Neuron (in vitro differentiated cells): Measurements from ENCODE around the gene WASL.
"Not testable (repeated sequence)": the region's sequence is repeated elsewhere in the genome, so short reads cannot be mapped to it uniquely, and the experiment has no call there.

ENCODE experiments used
- H2AFZ ChIP-seq: one replicate; pipeline ENCODE4 v1.6.1; 2013; ENCODE audit warnings: low read depth, mild to moderate bottlenecking, inconsistent platforms, low read length, moderate library complexity
- H3K27me3 ChIP-seq: one replicate; pipeline ENCODE4 v1.6.1; 2013; ENCODE audit warnings: low read length; ENCODE audit not compliant: insufficient read depth
- H3K36me3 ChIP-seq: one replicate; pipeline ENCODE4 v1.6.1; 2013; ENCODE audit warnings: low read length; ENCODE audit not compliant: insufficient read depth
- H3K4me1 ChIP-seq: one replicate; pipeline ENCODE4 v1.6.1; 2013; ENCODE audit warnings: low read length; ENCODE audit not compliant: insufficient read depth
- H3K4me3 ChIP-seq: 2 replicates; pipeline ENCODE4 v1.5.1; 2013; ENCODE audit warnings: mild to moderate bottlenecking, low read length, moderate library complexity
- H3K9me3 ChIP-seq: one replicate; pipeline ENCODE4 v1.6.1; 2013; ENCODE audit warnings: low read length

Gene WASL

GRCh38 chr7:123783820-123784219, 35.0 kb upstream of the WASL start:
- no peaks in the 10 kb centered on the region for H3K4me1 ChIP-seq
- no peaks in the 10 kb centered on the region for H3K9me3 ChIP-seq
- H3K36me3 ChIP-seq: no peaks in the 10 kb centered on the region
- H3K4me3 ChIP-seq: no peak overlapping the region
- H3K27me3 ChIP-seq: no peaks in the 10 kb centered on the region
- H2AFZ ChIP-seq: no peak overlapping the region

- no peak overlapping the region for H3K4me3 ChIP-seq
- H3K4me1 ChIP-seq: no peaks in the 10 kb centered on the region
- H3K36me3 ChIP-seq: no peaks in the 10 kb centered on the region
- no peaks in the 10 kb centered on the region for H3K9me3 ChIP-seq
- H2AFZ ChIP-seq: no peak overlapping the region
- no peaks in the 10 kb centered on the region for H3K27me3 ChIP-seq
Observed at GRCh38 chr7:123782071-123782798, 33.4 kb upstream of the WASL start.

GRCh38 chr7:123780472-123780871, 31.7 kb upstream of the WASL start:
- H3K36me3 ChIP-seq, H3K4me3 ChIP-seq, H3K27me3 ChIP-seq, H2AFZ ChIP-seq, H3K9me3 ChIP-seq, H3K4me1 ChIP-seq: not testable (repeated sequence)

- H3K36me3 ChIP-seq: no peaks in the 10 kb centered on the region
- no peaks in the 10 kb centered on the region for H3K27me3 ChIP-seq
- H2AFZ ChIP-seq: no peak overlapping the region
- no peaks in the 10 kb centered on the region for H3K4me1 ChIP-seq
- H3K9me3 ChIP-seq: no peaks in the 10 kb centered on the region
- H3K4me3 ChIP-seq: no peak overlapping the region
Observed at GRCh38 chr7:123774496-123774895, 25.7 kb upstream of the WASL start.

GRCh38 chr7:123773481-123773880, 24.7 kb upstream of the WASL start:
- Histone ChIP-seq H2AFZ (no peak overlapping the region), H3K4me1 (no peaks in the 10 kb centered on the region), H3K27me3 (no peaks in the 10 kb centered on the region), H3K36me3 (no peaks in the 10 kb centered on the region), H3K9me3 (no peaks in the 10 kb centered on the region), H3K4me3 (no peak overlapping the region)

- H3K4me3 ChIP-seq: no peak overlapping the region
- no peaks in the 10 kb centered on the region for H3K9me3 ChIP-seq
- H3K27me3 ChIP-seq: no peaks in the 10 kb centered on the region
- no peaks in the 10 kb centered on the region for H3K4me1 ChIP-seq
- H3K36me3 ChIP-seq: no peaks in the 10 kb centered on the region
- H2AFZ ChIP-seq: no peak overlapping the region
Observed at GRCh38 chr7:123772652-123773051, 23.8 kb upstream of the WASL start.

GRCh38 chr7:123771846-123772245, 23.0 kb upstream of the WASL start:
- no peak overlapping the region for H2AFZ ChIP-seq
- no peaks in the 10 kb centered on the region for H3K4me1 ChIP-seq
- H3K36me3 ChIP-seq: no peaks in the 10 kb centered on the region
- no peaks in the 10 kb centered on the region for H3K27me3 ChIP-seq
- H3K4me3 ChIP-seq: no peak overlapping the region
- H3K9me3 ChIP-seq: no peaks in the 10 kb centered on the region

GRCh38 chr7:123771256-123771655, 22.5 kb upstream of the WASL start:
- Histone ChIP-seq H3K9me3 (no peaks in the 10 kb centered on the region), H3K36me3 (no peaks in the 10 kb centered on the region), H3K27me3 (no peaks in the 10 kb centered on the region), H2AFZ (no peak overlapping the region), H3K4me1 (no peaks in the 10 kb centered on the region), H3K4me3 (no peak overlapping the region)

- no peaks in the 10 kb centered on the region for H3K36me3 ChIP-seq
- no peaks in the 10 kb centered on the region for H3K27me3 ChIP-seq
- H3K4me3 ChIP-seq: no peak overlapping the region
- H3K9me3 ChIP-seq: no peaks in the 10 kb centered on the region
- H3K4me1 ChIP-seq: no peaks in the 10 kb centered on the region
- H2AFZ ChIP-seq: no peak overlapping the region
Observed at GRCh38 chr7:123770378-123770777, 21.6 kb upstream of the WASL start.

- H3K9me3 ChIP-seq: no peaks in the 10 kb centered on the region
- H3K4me1 ChIP-seq: no peaks in the 10 kb centered on the region
- no peaks in the 10 kb centered on the region for H3K27me3 ChIP-seq
- no peaks in the 10 kb centered on the region for H3K36me3 ChIP-seq
- no peak overlapping the region for H3K4me3 ChIP-seq
- H2AFZ ChIP-seq: no peak overlapping the region
Observed at GRCh38 chr7:123769371-123769770, 20.6 kb upstream of the WASL start.

GRCh38 chr7:123768493-123768892, 19.7 kb upstream of the WASL start:
- Histone ChIP-seq H3K4me3 (no peak overlapping the region), H3K27me3 (no peaks in the 10 kb centered on the region), H3K4me1 (no peaks in the 10 kb centered on the region), H3K36me3 (no peaks in the 10 kb centered on the region), H3K9me3 (no peaks in the 10 kb centered on the region), H2AFZ (no peak overlapping the region)

- H3K27me3 ChIP-seq: no peaks in the 10 kb centered on the region
- H3K9me3 ChIP-seq: no peaks in the 10 kb centered on the region
- no peaks in the 10 kb centered on the region for H3K4me1 ChIP-seq
- no peak overlapping the region for H2AFZ ChIP-seq
- no peak overlapping the region for H3K4me3 ChIP-seq
- no peaks in the 10 kb centered on the region for H3K36me3 ChIP-seq
Observed at GRCh38 chr7:123763191-123763661, 14.4 kb upstream of the WASL start.

GRCh38 chr7:123761729-123762128, 12.9 kb upstream of the WASL start:
- Histone ChIP-seq H3K4me1 (no peaks in the 10 kb centered on the region), H3K36me3 (no peaks in the 10 kb centered on the region), H2AFZ (no peak overlapping the region), H3K4me3 (no peak overlapping the region), H3K9me3 (no peaks in the 10 kb centered on the region), H3K27me3 (no peaks in the 10 kb centered on the region)

GRCh38 chr7:123757095-123757494, 8.3 kb upstream of the WASL start:
- Histone ChIP-seq H3K4me3 (no peak overlapping the region), H2AFZ (no peak overlapping the region), H3K36me3 (no peaks in the 10 kb centered on the region), H3K27me3 (no peaks in the 10 kb centered on the region), H3K4me1 (peaks cover 15% of the 10 kb centered on the region), H3K9me3 (no peaks in the 10 kb centered on the region)
